HepG2 (cell line): ENCODE measurements around the gene ZKSCAN1. TPM values are rescaled to one million over a fixed set of nuclear protein-coding genes. Genes with fewer than 3 reads are reported as not detected.

Source experiments
- AHDC1 ChIP-seq: sonication (generic); formaldehyde crosslinking; IDR thresholded peaks from 2 replicates; pipeline ENCODE4 v1.5.1; 2020; ENCODE audit warnings: mild to moderate bottlenecking, missing genetic modification reagents, borderline replicate concordance
- E2F2 ChIP-seq: sonication (generic); formaldehyde crosslinking; IDR thresholded peaks from 2 replicates; pipeline ENCODE4 v1.4.0; 2020; ENCODE audit warnings: missing genetic modification reagents, borderline replicate concordance
- FOXP4 ChIP-seq: sonication (generic); formaldehyde crosslinking; IDR thresholded peaks from 2 replicates; pipeline ENCODE4 v1.4.0; 2020; ENCODE audit warnings: missing genetic modification reagents
- IRX3 ChIP-seq: sonication (generic); formaldehyde crosslinking; IDR thresholded peaks from 2 replicates; pipeline ENCODE4 v1.8.1; 2023; ENCODE audit warnings: mild to moderate bottlenecking, low read depth, missing genetic modification reagents, borderline replicate concordance
- KDM3A ChIP-seq: IDR thresholded peaks from 2 replicates; pipeline ENCODE4 v1.6.1; 2018; ENCODE audit warnings: low read depth, missing compliant biosample characterization
- MED1 ChIP-seq: sonication (generic); formaldehyde crosslinking; IDR thresholded peaks from 2 replicates; pipeline ENCODE4 v1.4.0; 2020; ENCODE audit warnings: missing genetic modification reagents
- PAX8 ChIP-seq: sonication (generic); formaldehyde crosslinking; IDR thresholded peaks from 2 replicates; pipeline ENCODE4 v1.8.0; 2022; ENCODE audit warnings: mild to moderate bottlenecking, missing genetic modification reagents, borderline replicate concordance
- RAD51 ChIP-seq: fragments of 450-650 bp; IDR thresholded peaks from 2 replicates; pipeline ENCODE4 v1.6.1; 2016; ENCODE audit warnings: borderline replicate concordance
- SNAI1 ChIP-seq: sonication (generic); formaldehyde crosslinking; IDR thresholded peaks from 2 replicates; pipeline ENCODE4 v1.5.0; 2020; ENCODE audit warnings: mild to moderate bottlenecking, missing genetic modification reagents, borderline replicate concordance
- ZBTB7B ChIP-seq: sonication (generic); formaldehyde crosslinking; IDR thresholded peaks from 2 replicates; pipeline ENCODE4 v1.4.0; 2020; ENCODE audit warnings: missing genetic modification reagents
- ZFP37 ChIP-seq: sonication (generic); formaldehyde crosslinking; IDR thresholded peaks from 2 replicates; pipeline ENCODE4 v1.4.0; 2020; ENCODE audit warnings: missing genetic modification reagents, borderline replicate concordance
- ZNF343 ChIP-seq: sonication (generic); formaldehyde crosslinking; IDR thresholded peaks from 2 replicates; pipeline ENCODE4 v1.4.0; 2020; ENCODE audit warnings: mild to moderate bottlenecking, missing genetic modification reagents
- ZNF556 ChIP-seq: sonication (generic); formaldehyde crosslinking; IDR thresholded peaks from 2 replicates; pipeline ENCODE4 v1.4.0; 2020; ENCODE audit warnings: mild to moderate bottlenecking, missing genetic modification reagents, borderline replicate concordance
- ZNF747 ChIP-seq: sonication (generic); formaldehyde crosslinking; IDR thresholded peaks from 2 replicates; pipeline ENCODE4 v1.8.1; 2023; ENCODE audit warnings: missing genetic modification reagents, mild to moderate bottlenecking, borderline replicate concordance
- ZSCAN9 ChIP-seq: IDR thresholded peaks from 2 replicates; pipeline ENCODE4 v1.6.1; 2016; ENCODE audit warnings: borderline replicate concordance
- polyA plus RNA-seq, 8 experiments: library from polyadenylated mRNA; depleted of rRNA in 3 of 8; stranded (reverse) in 7 of 8; unstranded in 1 of 8; fragments of >200 nt; fragmentation: Illumina TruSeq in 4 of 8; extraction: Trizol in 4 of 8; gene quantifications; 2 replicates each; pipeline versions ENCODE4 v1.2.1 to v1.2.3, GENCODE V29; 2011 to 2016; ENCODE audit warnings: low read depth in 4 of 8, missing spikeins in 1 of 8, mixed read lengths in 1 of 8; ENCODE audit not compliant: insufficient read depth in 1 of 8
- total RNA-seq, 5 experiments: library from RNA; depleted of rRNA; stranded (reverse); fragments of >200 nt; fragmentation: Illumina TruSeq; extraction: Trizol; gene quantifications; 2 replicates each; pipeline ENCODE4 v1.2.3, GENCODE V29; 2016; ENCODE audit warnings: low read depth in 1 of 5
- TF ChIP-seq, protein P1 (sequence below): sonication (generic); formaldehyde crosslinking; IDR thresholded peaks from 2 replicates; pipeline ENCODE4 v1.4.0; 2020; ENCODE audit warnings: low read depth, missing genetic modification reagents

The ZKSCAN1 gene
- total and polyA plus RNA-seq, 2 of the 13 experiments (the other 11 are each of a cell fraction or from before 2014, with no cell fraction given) = 46.4 to 60.6 TPM

DNA sequence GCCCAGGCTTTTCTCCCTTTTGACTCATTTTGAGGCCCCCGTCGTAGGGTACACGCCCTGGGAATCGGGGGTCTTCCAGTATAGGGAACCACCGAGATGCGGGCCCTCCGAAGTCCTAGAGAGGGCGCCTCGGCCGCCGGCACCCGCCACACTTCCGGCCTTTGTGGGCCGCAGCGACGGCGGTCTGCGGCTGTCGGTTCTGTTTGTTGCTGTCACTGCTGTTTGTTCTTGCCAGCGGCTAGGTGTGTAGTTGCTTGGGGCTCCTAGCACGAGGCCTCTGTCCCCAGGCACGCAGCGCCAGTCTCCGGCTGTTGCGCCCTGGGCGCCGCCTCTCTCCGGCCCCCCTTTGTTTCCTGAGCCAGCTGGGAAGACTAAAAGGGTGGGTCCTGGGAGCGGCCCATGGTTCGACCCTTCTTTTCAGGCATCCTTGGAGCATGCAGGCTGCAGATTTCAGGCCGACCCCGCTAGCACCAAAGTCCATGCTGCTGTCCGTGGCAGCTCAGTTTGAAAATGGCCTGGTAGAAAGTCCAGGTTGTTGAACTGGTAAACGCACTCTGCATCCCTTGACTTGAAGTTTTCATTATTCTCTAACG lies 17.8 kb upstream of the ZKSCAN1 start (continued):
- TF ChIP-seq, protein P1, sequence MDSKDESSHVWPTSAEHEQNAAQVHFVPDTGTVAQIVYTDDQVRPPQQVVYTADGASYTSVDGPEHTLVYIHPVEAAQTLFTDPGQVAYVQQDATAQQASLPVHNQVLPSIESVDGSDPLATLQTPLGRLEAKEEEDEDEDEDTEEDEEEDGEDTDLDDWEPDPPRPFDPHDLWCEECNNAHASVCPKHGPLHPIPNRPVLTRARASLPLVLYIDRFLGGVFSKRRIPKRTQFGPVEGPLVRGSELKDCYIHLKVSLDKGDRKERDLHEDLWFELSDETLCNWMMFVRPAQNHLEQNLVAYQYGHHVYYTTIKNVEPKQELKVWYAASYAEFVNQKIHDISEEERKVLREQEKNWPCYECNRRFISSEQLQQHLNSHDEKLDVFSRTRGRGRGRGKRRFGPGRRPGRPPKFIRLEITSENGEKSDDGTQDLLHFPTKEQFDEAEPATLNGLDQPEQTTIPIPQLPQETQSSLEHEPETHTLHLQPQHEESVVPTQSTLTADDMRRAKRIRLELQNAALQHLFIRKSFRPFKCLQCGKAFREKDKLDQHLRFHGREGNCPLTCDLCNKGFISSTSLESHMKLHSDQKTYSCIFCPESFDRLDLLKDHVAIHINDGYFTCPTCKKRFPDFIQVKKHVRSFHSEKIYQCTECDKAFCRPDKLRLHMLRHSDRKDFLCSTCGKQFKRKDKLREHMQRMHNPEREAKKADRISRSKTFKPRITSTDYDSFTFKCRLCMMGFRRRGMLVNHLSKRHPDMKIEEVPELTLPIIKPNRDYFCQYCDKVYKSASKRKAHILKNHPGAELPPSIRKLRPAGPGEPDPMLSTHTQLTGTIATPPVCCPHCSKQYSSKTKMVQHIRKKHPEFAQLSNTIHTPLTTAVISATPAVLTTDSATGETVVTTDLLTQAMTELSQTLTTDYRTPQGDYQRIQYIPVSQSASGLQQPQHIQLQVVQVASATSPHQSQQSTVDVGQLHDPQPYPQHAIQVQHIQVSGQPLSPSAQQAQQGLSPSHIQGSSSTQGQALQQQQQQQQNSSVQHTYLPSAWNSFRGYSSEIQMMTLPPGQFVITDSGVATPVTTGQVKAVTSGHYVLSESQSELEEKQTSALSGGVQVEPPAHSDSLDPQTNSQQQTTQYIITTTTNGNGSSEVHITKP (CRISPR knock-in tag) = peak; percentile 66
- peak; percentile 89 for TF ChIP-seq ZFP37 (CRISPR knock-in tag)
- no peak for TF ChIP-seq PAX8 (CRISPR knock-in tag)
- peak; percentile 55; the same call in 1 of the 2 replicates for TF ChIP-seq AHDC1
- peak; percentile 91; the same call in 1 of the 2 replicates for TF ChIP-seq ZNF747 (CRISPR knock-in tag)
- TF ChIP-seq FOXP4 = peak; percentile 80
- TF ChIP-seq RAD51 = no peak
- no peak for TF ChIP-seq IRX3 (CRISPR knock-in tag)
- peak; percentile 86 for TF ChIP-seq MED1 (CRISPR knock-in tag)
- 0 out of 2 replicates have a peak, but pooled peaks have one; percentile 53 for TF ChIP-seq SNAI1 (CRISPR knock-in tag)
- TF ChIP-seq ZNF343 = no peak
- peak; percentile 77; the same call in 1 of the 2 replicates for TF ChIP-seq ZSCAN9 (CRISPR knock-in tag)
- TF ChIP-seq ZBTB7B = peak; percentile 90
- no peak; the same call in 1 of the 2 replicates for TF ChIP-seq E2F2 (CRISPR knock-in tag)
- no peak; the same call in none of the 2 replicates for TF ChIP-seq ZNF556 (CRISPR knock-in tag)
- peak; percentile 79 for TF ChIP-seq KDM3A (CRISPR knock-in tag)
